Neuronal stem cell (in vitro differentiated cells): ENCODE data around the gene MROH9.

Source experiments
- DNase-seq: peaks from one replicate; pipeline ENCODE4 v3.0.0-alpha.2; 2013; ENCODE audit warnings: low spot score
- H2AFZ ChIP-seq: one replicate; pipeline ENCODE4 v1.6.1; 2013; ENCODE audit warnings: mild to moderate bottlenecking, low read length, inconsistent platforms
- H2AK5ac ChIP-seq: 2 replicates; pipeline ENCODE4 v1.6.1; 2013; ENCODE audit warnings: low read depth, mild to moderate bottlenecking, inconsistent platforms, low read length, moderate library complexity, mixed read lengths
- H2BK120ac ChIP-seq: 2 replicates; pipeline ENCODE4 v1.6.1; 2013; ENCODE audit warnings: low read depth, mild to moderate bottlenecking, inconsistent platforms, low read length, moderate library complexity, mixed read lengths
- H2BK12ac ChIP-seq: one replicate; pipeline ENCODE4 v1.6.1; 2013; ENCODE audit warnings: low read length, inconsistent platforms
- H2BK15ac ChIP-seq: 2 replicates; pipeline ENCODE4 v1.6.1; 2013; ENCODE audit warnings: mild to moderate bottlenecking, low read length, inconsistent platforms, mixed read lengths
- H2BK5ac ChIP-seq: one replicate; pipeline ENCODE4 v1.6.1; 2013; ENCODE audit warnings: inconsistent platforms, mild to moderate bottlenecking, low read length, moderate library complexity
- H3K14ac ChIP-seq: one replicate; pipeline ENCODE4 v1.6.1; 2013; ENCODE audit warnings: low read length, inconsistent platforms
- H3K18ac ChIP-seq: 2 replicates; pipeline ENCODE4 v1.6.1; 2013; ENCODE audit warnings: low read length, inconsistent platforms
- H3K23ac ChIP-seq: 2 replicates; pipeline ENCODE4 v1.6.1; 2013; ENCODE audit warnings: low read depth, mild to moderate bottlenecking, mixed read lengths, low read length, inconsistent platforms; ENCODE audit not compliant: poor library complexity
- H3K27ac ChIP-seq: replicated peaks from 3 replicates; pipeline ENCODE4 v1.5.1; 2013; ENCODE audit warnings: low read length, inconsistent platforms
- H3K27me3 ChIP-seq, 3 experiments: 2 replicates each; pipeline ENCODE4 v1.6.1; 2013; ENCODE audit warnings: low read length in 3 of 3, mild to moderate bottlenecking in 2 of 3, inconsistent platforms in 1 of 3, low read depth in 1 of 3, mixed read lengths in 1 of 3, moderate library complexity in 1 of 3; ENCODE audit not compliant: control insufficient read depth in 3 of 3, insufficient read depth in 3 of 3
- H3K36me3 ChIP-seq, 2 donors: replicated peaks in 1 of 2; 2 replicates each; pipeline ENCODE4 v1.6.1; 2013; ENCODE audit warnings: low read length in 2 of 2; ENCODE audit not compliant: control insufficient read depth in 2 of 2, insufficient read depth in 2 of 2
- H3K4ac ChIP-seq: 2 replicates; pipeline ENCODE4 v1.6.1; 2013; ENCODE audit warnings: inconsistent platforms, mild to moderate bottlenecking, low read length, moderate library complexity
- H3K4me1 ChIP-seq, 2 donors: 1 replicate in 1 of 2; 2 replicates in 1 of 2; pipeline ENCODE4 v1.6.1; 2013; ENCODE audit warnings: low read length in 2 of 2, low read depth in 1 of 2; ENCODE audit not compliant: control insufficient read depth in 2 of 2, insufficient read depth in 1 of 2
- H3K4me2 ChIP-seq: one replicate; pipeline ENCODE4 v1.6.1; 2013; ENCODE audit warnings: mild to moderate bottlenecking, low read length, inconsistent platforms; ENCODE audit not compliant: insufficient read depth, poor library complexity, severe bottlenecking
- H3K4me3 ChIP-seq, 2 donors: 2 replicates each; pipeline ENCODE4 v1.5.1; 2013; ENCODE audit warnings: low read length in 2 of 2, mild to moderate bottlenecking in 2 of 2, inconsistent platforms in 1 of 2, moderate library complexity in 1 of 2
- H3K79me1 ChIP-seq: one replicate; pipeline ENCODE4 v1.6.1; 2013; ENCODE audit warnings: low read depth, mild to moderate bottlenecking, inconsistent platforms, low read length, moderate library complexity
- H3K9ac ChIP-seq: one replicate; pipeline ENCODE4 v1.6.1; 2013; ENCODE audit warnings: mild to moderate bottlenecking, low read depth, low read length, inconsistent platforms; ENCODE audit not compliant: poor library complexity
- H3K9me3 ChIP-seq, 2 donors: replicated peaks in 1 of 2; 2 replicates each; pipeline versions ENCODE3 to v1.6.1; 2013; ENCODE audit warnings: low read length in 2 of 2, mild to moderate bottlenecking in 2 of 2, inconsistent platforms in 1 of 2, low read depth in 1 of 2, mixed read lengths in 1 of 2, moderate library complexity in 1 of 2; ENCODE audit not compliant: control insufficient read depth in 2 of 2, insufficient read depth in 1 of 2
- H4K8ac ChIP-seq: one replicate; pipeline ENCODE4 v1.6.1; 2013; ENCODE audit warnings: low read depth, mild to moderate bottlenecking, inconsistent platforms, low read length, moderate library complexity
- H4K91ac ChIP-seq: one replicate; pipeline ENCODE4 v1.6.1; 2013; ENCODE audit warnings: low read length, low read depth, mild to moderate bottlenecking, inconsistent platforms; ENCODE audit not compliant: poor library complexity
- WGBS, 2 donors: extraction: QIAGEN DNeasy Blood & Tissue Kit; methylation state at CpG; one replicate each; pipeline ENCODE4 v1.1.7; 2013; ENCODE audit warnings: missing lambda C conversion rate in 2 of 2, mixed read lengths in 1 of 2; ENCODE audit not compliant: insufficient read length in 2 of 2, insufficient replicate concordance in 1 of 2; ENCODE audit errors: extremely low coverage in 2 of 2; 5-methylcytosine and 5-hydroxymethylcytosine counted together

MROH9 gene

DNA sequence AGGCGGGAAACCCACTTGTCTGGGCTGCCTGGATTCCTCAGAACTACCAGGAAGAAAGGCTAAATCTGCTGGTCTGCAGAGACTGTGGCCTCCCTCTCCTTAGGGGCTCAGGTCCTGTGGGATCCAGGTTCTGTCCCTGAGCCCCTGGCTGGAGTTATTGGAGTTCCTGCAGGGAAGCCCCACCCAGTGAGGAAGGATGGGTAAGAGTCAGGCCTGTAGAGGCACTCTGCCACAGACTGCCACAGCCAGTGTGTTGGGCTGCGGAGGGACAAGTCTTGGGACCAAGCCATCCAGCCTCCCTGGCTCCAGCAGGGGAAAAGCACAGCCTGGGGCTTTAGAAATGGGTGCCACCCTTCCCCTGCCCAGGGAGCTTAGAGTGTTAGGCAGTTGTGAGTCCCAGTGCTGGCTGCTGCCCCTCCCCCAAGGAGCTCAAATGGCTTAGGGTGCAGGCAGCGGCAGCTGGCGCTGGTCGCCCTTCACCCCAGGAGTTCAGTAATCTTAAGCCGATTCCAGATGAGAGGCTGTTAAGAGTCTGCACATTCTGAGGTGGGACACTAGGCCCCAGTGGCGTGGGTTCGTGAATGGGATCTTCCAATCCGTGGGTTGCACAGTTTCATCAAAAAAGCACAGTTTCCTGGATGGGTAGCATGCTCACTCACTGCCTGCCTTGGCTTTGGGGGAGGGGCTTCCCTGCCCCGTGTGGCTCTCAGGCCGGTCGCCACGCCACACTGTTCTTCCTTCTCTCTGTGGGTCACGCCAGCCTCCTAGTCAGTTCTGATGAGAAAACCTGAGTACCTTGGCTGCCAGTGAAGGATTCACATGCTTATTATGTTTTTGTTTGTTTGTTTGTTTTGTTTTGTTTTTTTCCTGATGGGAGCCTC lies 97.7 kb downstream of the MROH9 start:
- H3K9me3 ChIP-seq, result no peaks in the 10 kb centered on the region
- H4K8ac ChIP-seq, result peak overlapping the region; percentile 76
- H3K4ac ChIP-seq, result no peak overlapping the region
- H3K4me2 ChIP-seq, result peak overlapping the region; percentile 2
- H3K27me3 ChIP-seq, result no peaks in the 10 kb centered on the region
- no peaks in the 10 kb centered on the region for H3K36me3 ChIP-seq
- H3K27ac ChIP-seq, result no peak overlapping the region
- WGBS, 2 donors, result no CpG with 5 or more reads among the region's 14 CpGs
- no peak overlapping the region for H2AK5ac ChIP-seq
- no peak overlapping the region for H2BK15ac ChIP-seq
- no peak overlapping the region for H2AFZ ChIP-seq
- DNase-seq, result no peak
- H2BK12ac ChIP-seq, result no peak overlapping the region
- no peak overlapping the region for H2BK5ac ChIP-seq
- H4K91ac ChIP-seq, result no peak overlapping the region
- H3K14ac ChIP-seq, result no peak overlapping the region
- H3K18ac ChIP-seq, result peak overlapping the region; percentile 87
- no peak overlapping the region for H3K4me3 ChIP-seq
- no peak overlapping the region for H3K9ac ChIP-seq
- H3K23ac ChIP-seq, result no peak overlapping the region
- peaks cover 0 to 5% of the 10 kb centered on the region in 2 donors for H3K4me1 ChIP-seq
- no peak overlapping the region for H2BK120ac ChIP-seq
- H3K79me1 ChIP-seq, result no peaks in the 10 kb centered on the region

DNA sequence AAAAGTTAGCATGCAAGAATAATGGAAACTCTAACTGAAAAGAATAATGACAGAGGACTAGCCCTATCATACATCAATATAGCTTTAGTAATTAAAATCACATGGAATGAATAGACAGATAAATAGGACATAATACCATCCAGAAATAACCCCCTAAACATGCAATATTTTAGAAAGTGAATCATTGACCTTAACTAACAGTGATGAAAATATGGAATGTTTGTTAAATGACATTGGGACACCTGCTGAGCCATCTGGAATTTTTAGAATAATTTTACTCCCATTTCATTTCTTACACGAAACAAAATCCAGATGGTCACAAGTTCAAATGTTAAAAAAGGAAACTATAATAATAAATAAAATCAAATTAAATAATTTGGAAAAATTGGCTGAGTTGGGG lies 102.3 kb downstream of the MROH9 start:
- H2BK120ac ChIP-seq, result no peak overlapping the region
- H3K9me3 ChIP-seq, result no peaks in the 10 kb centered on the region
- no peak overlapping the region for H4K8ac ChIP-seq

DNA sequence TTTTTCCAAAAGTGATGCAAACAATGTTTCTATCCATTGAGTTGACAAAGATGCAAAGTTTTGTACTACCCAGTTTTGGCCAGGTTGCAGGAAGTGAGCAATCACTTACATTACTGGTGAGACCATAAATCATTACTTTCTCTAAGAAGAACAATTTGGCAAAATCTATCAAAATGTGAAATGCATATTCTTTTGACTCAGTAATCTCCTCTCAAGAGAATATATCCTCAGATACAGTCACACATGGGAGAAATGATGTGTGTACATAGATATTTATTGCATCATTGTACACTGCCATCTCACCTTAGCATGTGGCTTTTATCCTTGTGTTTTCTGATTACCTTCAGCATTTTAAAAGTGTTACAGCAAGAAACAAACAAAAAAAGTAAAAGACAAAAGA lies 103.0 kb downstream of the MROH9 start:
- DNase-seq, result no peak
- no peaks in the 10 kb centered on the region for H3K27me3 ChIP-seq

More for the DNA sequence above, 102.3 kb downstream of the MROH9 start:
- H3K23ac ChIP-seq, result no peak overlapping the region
- DNase-seq, result no peak
- H3K79me1 ChIP-seq, result no peaks in the 10 kb centered on the region
- H3K36me3 ChIP-seq, result no peaks in the 10 kb centered on the region
- no peak overlapping the region for H2AK5ac ChIP-seq
- H3K18ac ChIP-seq, result no peak overlapping the region
- no peak overlapping the region for H3K14ac ChIP-seq
- no peak overlapping the region for H3K4me3 ChIP-seq
- H3K9ac ChIP-seq, result no peak overlapping the region
- H3K4ac ChIP-seq, result no peak overlapping the region
- no peaks in the 10 kb centered on the region for H3K27me3 ChIP-seq
- H2BK5ac ChIP-seq, result no peak overlapping the region
- no peak overlapping the region for H2AFZ ChIP-seq
- no peak overlapping the region for H3K27ac ChIP-seq
- no peak overlapping the region for H2BK12ac ChIP-seq
- H3K4me2 ChIP-seq, result no peak overlapping the region
- H3K4me1 ChIP-seq, result peaks cover 0 to 5% of the 10 kb centered on the region in 2 donors
- WGBS, 2 donors, result no CpG with 5 or more reads among the region's 1 CpG
- no peak overlapping the region for H4K91ac ChIP-seq
- H2BK15ac ChIP-seq, result no peak overlapping the region

DNA sequence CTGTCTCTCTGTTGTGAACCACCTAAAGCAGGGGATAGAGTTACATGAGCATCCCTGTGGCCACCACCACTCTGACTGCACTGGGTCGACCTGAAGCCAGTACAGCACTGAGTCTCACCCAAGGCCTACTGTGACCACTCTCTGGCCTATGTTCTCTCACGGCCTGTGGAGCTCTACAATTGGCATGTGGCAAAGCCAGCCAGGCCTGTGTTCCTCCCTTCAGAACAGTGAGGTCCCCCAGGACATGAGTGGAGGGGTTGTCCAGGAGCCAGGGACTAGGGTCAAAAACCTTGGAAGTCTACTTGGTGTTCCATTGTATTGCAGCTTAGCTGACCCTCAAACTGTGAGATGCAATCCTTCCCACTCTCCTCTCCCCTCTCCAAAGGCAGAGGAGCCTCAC lies 112.7 kb downstream of the MROH9 start:
- no peak overlapping the region for H2BK15ac ChIP-seq
- H3K4me2 ChIP-seq, result no peak overlapping the region
- no peak overlapping the region for H4K8ac ChIP-seq
- no peak overlapping the region for H2BK12ac ChIP-seq
- H3K79me1 ChIP-seq, result no peaks in the 10 kb centered on the region
- DNase-seq, result no peak
- H4K91ac ChIP-seq, result no peak overlapping the region
- no peak overlapping the region for H3K4me3 ChIP-seq
- H3K4me1 ChIP-seq, result no peaks in the 10 kb centered on the region
- H3K23ac ChIP-seq, result no peak overlapping the region
- H3K18ac ChIP-seq, result no peak overlapping the region
- no peaks in the 10 kb centered on the region for H3K27me3 ChIP-seq
- H3K36me3 ChIP-seq, result no peaks in the 10 kb centered on the region
- H3K14ac ChIP-seq, result no peak overlapping the region
- no peak overlapping the region for H2BK5ac ChIP-seq
- WGBS, 2 donors, result no CpG with 5 or more reads among the region's 2 CpGs
- H3K4ac ChIP-seq, result no peak overlapping the region
- H2AFZ ChIP-seq, result no peak overlapping the region
- no peak overlapping the region for H2AK5ac ChIP-seq
- no peaks in the 10 kb centered on the region for H3K9me3 ChIP-seq
- no peak overlapping the region for H3K27ac ChIP-seq
- H3K9ac ChIP-seq, result no peak overlapping the region
- no peak overlapping the region for H2BK120ac ChIP-seq

More for the DNA sequence above, 103.0 kb downstream of the MROH9 start:
- Histone ChIP-seq H4K8ac (no peak overlapping the region), H2AK5ac (no peak overlapping the region), H3K23ac (no peak overlapping the region), H3K4me2 (no peak overlapping the region), H3K9me3 (no peaks in the 10 kb centered on the region), H3K27ac (no peak overlapping the region), H3K14ac (no peak overlapping the region), H3K4ac (no peak overlapping the region), H3K79me1 (no peaks in the 10 kb centered on the region), H2BK5ac (no peak overlapping the region), H2BK120ac (no peak overlapping the region), H3K36me3 (no peaks in the 10 kb centered on the region), H4K91ac (no peak overlapping the region), H3K4me1 (peaks cover 0 to under 1% of the 10 kb centered on the region in 2 donors), H3K4me3 (no peak overlapping the region), H3K9ac (no peak overlapping the region), H2BK12ac (no peak overlapping the region), H2BK15ac (no peak overlapping the region), H2AFZ (no peak overlapping the region), H3K18ac (no peak overlapping the region)
